ENCODE measurements around the gene ATL1. TPM values are rescaled to one million over a fixed set of nuclear protein-coding genes. Genes with fewer than 3 reads are reported as not detected.
A peak's percentile ranks its signal among the peaks of the same experiment; 100 is the strongest.

ATL1 gene
- total and polyA plus RNA-seq, 2 of the 13 experiments (the other 11 are each of a cell fraction or from before 2014, with no cell fraction given), result 0.60 to 0.65 TPM

DNA sequence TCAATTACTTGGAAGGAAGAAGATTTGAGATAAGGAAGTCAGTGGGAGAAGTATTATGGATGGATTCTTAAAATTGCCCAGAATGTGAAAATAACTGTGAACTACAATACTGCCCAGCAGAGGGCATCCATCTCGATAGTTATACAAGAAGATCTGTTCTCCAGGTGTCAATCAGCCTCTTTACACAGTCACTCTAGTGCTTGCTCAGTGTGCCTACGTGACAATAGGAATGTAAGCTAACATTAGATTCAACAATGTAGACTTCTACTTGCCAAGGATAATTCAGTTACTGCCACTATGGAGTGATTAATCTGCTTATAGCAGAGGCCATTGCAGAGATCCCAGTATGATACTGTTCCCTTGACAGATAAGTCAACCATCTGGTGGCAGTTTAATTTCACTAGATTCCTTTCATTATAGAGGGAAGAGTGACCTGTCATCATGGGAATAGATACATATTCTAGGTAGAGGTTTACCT lies 17.0 kb upstream of the ATL1 start:
- Histone ChIP-seq H3K4me1 (ENCODE audit: insufficient read depth, low read length) (peaks cover 34% of the 10 kb centered on the region), H3K9me3 (ENCODE audit: low read length) (no peaks in the 10 kb centered on the region), H3K27me3 (ENCODE audit: control insufficient read depth in 1 of 2, insufficient read depth in 2 of 2, low read length in 2 of 2) (no peaks in the 10 kb centered on the region; a peak in 1 of 5 replicates), H4K20me1 (ENCODE audit: insufficient read depth, low read length) (no peaks in the 10 kb centered on the region), H3K4me3 (replicated peaks in 1 of 3; ENCODE audit: insufficient read depth in 1 of 3, low read depth in 2 of 3, low read length in 3 of 3) (no peak overlapping the region; a peak in 1 of 6 replicates), H3K9ac (ENCODE audit: insufficient read depth, low read depth, low read length) (no peak overlapping the region), H3K79me2 (ENCODE audit: insufficient read depth, low read length) (no peaks in the 10 kb centered on the region), H3K4me2 (ENCODE audit: low read depth, low read length) (peak overlapping the region; percentile 48), H3K27ac (ENCODE audit: extremely low read length, insufficient read depth, low read length) (no peak overlapping the region), H2AFZ (ENCODE audit: low read length) (peak overlapping the region; percentile 3), H3K36me3 (replicated peaks in 1 of 2; ENCODE audit: control insufficient read depth in 1 of 2, insufficient read depth in 2 of 2, low read length in 2 of 2) (no peaks in the 10 kb centered on the region)
- CTCF ChIA-PET (ENCODE audit: low intra/inter-chr PET ratio, low total read pairs), result interaction anchor here (1.1 to 2.4 kb wide), 3 partner anchors 230 to 318 kb away, joined by 3 to 16 read pairs (median 13); no protein-coding TSS in a partner anchor
- in situ Hi-C loops (cut with HindIII; ENCODE audit: extremely low pct_ligation_motif_present, low pct_unique_long_range_greater_than_20kb) (loop anchor here (5.0 to 25.0 kb wide), 2 partner anchors 229 to 681 kb away; partner anchors contain the start of gene NEMF), intact Hi-C loops (cut with micrococcal nuclease; ENCODE audit: unreplicated experiment) (loop anchor here (1.0 kb wide), 2 partner anchors 171 to 230 kb away; no protein-coding TSS in a partner anchor)
- WGBS (ENCODE audit: low lambda C conversion rate), result 11% methylated on average over 2 of the region's 2 CpGs
- BruUV-seq (replicated peaks), result no TSS peak
- DNase-seq (ENCODE audit: low spot score), result peak; percentile 77
- peak; percentile 91 for ATAC-seq
- peak; percentile 88 for FAIRE-seq
- POLR2A ChIA-PET, result no interaction called here
- TF ChIP-seq NKX3-1 (CRISPR knock-in tag; IDR thresholded peaks at IDR 0.05) (no peak), DDIT3 (CRISPR knock-in tag; IDR thresholded peaks at IDR 0.05) (no peak), ZNF362 (CRISPR knock-in tag; IDR thresholded peaks at IDR 0.05; ENCODE audit: borderline replicate concordance) (no peak), ZNF317 (CRISPR knock-in tag; IDR thresholded peaks at IDR 0.05) (0 out of 2 replicates have a peak, but pooled peaks have one; percentile 32), HNF4G (IDR thresholded peaks at IDR 0.05; ENCODE audit: borderline replicate concordance, low read depth, low read length) (no peak), HNF4G (CRISPR knock-in tag; IDR thresholded peaks at IDR 0.05; ENCODE audit: borderline replicate concordance, low read depth) (no peak), POLR2AphosphoS2 (IDR thresholded peaks at IDR 0.05; ENCODE audit: low read depth, low read length) (no peak), ZNF12 (CRISPR knock-in tag; IDR thresholded peaks at IDR 0.05) (no peak), TOE1 (CRISPR knock-in tag; IDR thresholded peaks at IDR 0.05) (no peak), RFXAP (CRISPR knock-in tag; IDR thresholded peaks at IDR 0.05; ENCODE audit: borderline replicate concordance) (no peak), MAZ (IDR thresholded peaks at IDR 0.05; ENCODE audit: borderline replicate concordance, low read depth, low read length) (no peak), MAZ (CRISPR knock-in tag; IDR thresholded peaks at IDR 0.05; ENCODE audit: low read depth) (no peak), HBP1 (CRISPR knock-in tag; IDR thresholded peaks at IDR 0.05; ENCODE audit: low read depth) (no peak), ZNF337 (CRISPR knock-in tag; IDR thresholded peaks at IDR 0.05; ENCODE audit: borderline replicate concordance, low read depth) (no peak), ZFP36L1 (CRISPR knock-in tag; IDR thresholded peaks at IDR 0.05) (no peak), ZNF230 (CRISPR knock-in tag; IDR thresholded peaks at IDR 0.05) (no peak), SPEN (CRISPR knock-in tag; IDR thresholded peaks at IDR 0.05; ENCODE audit: low read depth) (no peak), TGIF2 (CRISPR knock-in tag; IDR thresholded peaks at IDR 0.05) (no peak), ZSCAN12 (CRISPR knock-in tag; IDR thresholded peaks at IDR 0.05) (no peak), GATAD1 (CRISPR knock-in tag; IDR thresholded peaks at IDR 0.05) (no peak), KLF16 (CRISPR knock-in tag; IDR thresholded peaks at IDR 0.05) (no peak)
- TF ChIP-seq, protein P1, sequence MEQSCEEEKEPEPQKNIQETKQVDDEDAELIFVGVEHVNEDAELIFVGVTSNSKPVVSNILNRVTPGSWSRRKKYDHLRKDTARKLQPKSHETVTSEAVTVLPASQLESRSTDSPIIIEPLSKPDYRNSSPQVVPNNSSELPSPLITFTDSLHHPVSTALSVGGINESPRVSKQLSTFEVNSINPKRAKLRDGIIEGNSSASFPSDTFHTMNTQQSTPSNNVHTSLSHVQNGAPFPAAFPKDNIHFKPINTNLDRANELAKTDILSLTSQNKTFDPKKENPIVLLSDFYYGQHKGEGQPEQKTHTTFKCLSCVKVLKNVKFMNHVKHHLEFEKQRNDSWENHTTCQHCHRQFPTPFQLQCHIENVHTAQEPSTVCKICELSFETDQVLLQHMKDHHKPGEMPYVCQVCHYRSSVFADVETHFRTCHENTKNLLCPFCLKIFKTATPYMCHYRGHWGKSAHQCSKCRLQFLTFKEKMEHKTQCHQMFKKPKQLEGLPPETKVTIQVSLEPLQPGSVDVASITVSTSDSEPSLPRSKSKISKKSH (CRISPR knock-in tag; IDR thresholded peaks at IDR 0.05; ENCODE audit: borderline replicate concordance), result no peak

Measured in HepG2 (cell line).